B cell (primary cell): ENCODE results near the gene ORAI1. TPM values are rescaled to one million over a fixed set of nuclear protein-coding genes. Genes with fewer than 3 reads are reported as not detected.

Experiments
- ATAC-seq: fragments of 200-7000 bp; cut with Tn5 transposase; one replicate; pipeline ENCODE4 v1.10.0; 2021; ENCODE audit warnings: low read depth, mild to moderate bottlenecking, moderate number of reproducible peaks, moderate library complexity
- CTCF ChIA-PET: fragments of 350-600 bp; sonication (Branson Sonifier 250); formaldehyde crosslinking; loops from one replicate; lab custom pipeline; 2021; ENCODE audit warnings: antibody characterized with exemption, inconsistent platforms; lab: Charles Lee
- POLR2A ChIA-PET: fragments of 350-600 bp; sonication (Branson Sonifier 250); formaldehyde crosslinking; loops from one replicate; lab custom pipeline; 2021; ENCODE audit warnings: antibody characterized with exemption; lab: Charles Lee
- DNase-seq: peaks from one replicate; pipeline ENCODE4 v3.0.0; 2013
- H2AFZ ChIP-seq: 2 replicates; pipeline ENCODE4 v1.6.1; 2012; ENCODE audit warnings: mild to moderate bottlenecking, low read depth, low read length; ENCODE audit not compliant: insufficient read depth, poor library complexity, severe bottlenecking
- H3K27ac ChIP-seq, 2 donors: 1 replicate in 1 of 2; 2 replicates in 1 of 2; pipeline ENCODE4 v1.5.1; 2012 to 2013; ENCODE audit warnings: low read length in 2 of 2, mild to moderate bottlenecking in 2 of 2, moderate library complexity in 1 of 2
- H3K27me3 ChIP-seq, 4 experiments: fragments of 200-600 bp in 1 of 4; sonication (generic) in 1 of 4; replicated peaks in 1 of 4; 1 replicate in 2 of 4; 2 replicates in 2 of 4; pipeline versions ENCODE4 v1.6.1 to v1.7.0; 2013 to 2016; ENCODE audit warnings: low read length in 3 of 4, mild to moderate bottlenecking in 2 of 4, mixed read lengths in 1 of 4, moderate library complexity in 1 of 4; ENCODE audit not compliant: insufficient read depth in 4 of 4, control insufficient read depth in 3 of 4; ENCODE audit errors: control extremely low read depth in 1 of 4
- H3K36me3 ChIP-seq, 2 experiments: replicated peaks in 1 of 2; 1 replicate in 1 of 2; 2 replicates in 1 of 2; pipeline versions ENCODE4 v1.6.1 to v1.7.1; 2013; ENCODE audit warnings: low read length in 1 of 2; ENCODE audit not compliant: insufficient read depth in 2 of 2, control insufficient read depth in 1 of 2; ENCODE audit errors: control extremely low read depth in 1 of 2, extremely low read depth in 1 of 2
- H3K4me1 ChIP-seq, 2 donors: fragments of 200-600 bp in 1 of 2; sonication (generic) in 1 of 2; 1 replicate in 1 of 2; 2 replicates in 1 of 2; pipeline versions ENCODE4 v1.5.1 to v1.6.1; 2013 to 2017; ENCODE audit warnings: low read length in 2 of 2; ENCODE audit not compliant: control insufficient read depth in 2 of 2, insufficient read depth in 2 of 2
- H3K4me2 ChIP-seq: replicated peaks from 2 replicates; pipeline ENCODE3; 2012; ENCODE audit warnings: mild to moderate bottlenecking, low read depth, low read length; ENCODE audit not compliant: poor library complexity, severe bottlenecking
- H3K4me3 ChIP-seq, 5 experiments: fragments of 200-600 bp in 1 of 5; sonication (generic) in 1 of 5; 1 replicate in 3 of 5; 2 replicates in 2 of 5; pipeline versions ENCODE4 v1.5.1 to v1.7.0; 2011 to 2016; ENCODE audit warnings: low read length in 4 of 5, mild to moderate bottlenecking in 4 of 5, low read depth in 2 of 5, control low read depth in 1 of 5, moderate library complexity in 1 of 5; ENCODE audit not compliant: insufficient read depth in 1 of 5; ENCODE audit errors: control extremely low read depth in 1 of 5, extremely low read depth in 1 of 5
- H3K79me2 ChIP-seq: fragments of 200-600 bp; sonication (generic); one replicate; pipeline ENCODE4 v1.6.0; 2016; ENCODE audit warnings: low read length; ENCODE audit not compliant: control insufficient read depth, insufficient read depth
- H3K9ac ChIP-seq: fragments of 200-600 bp; sonication (generic); 2 replicates; pipeline ENCODE4 v1.6.1; 2017; ENCODE audit warnings: mild to moderate bottlenecking, low read length, moderate library complexity
- H3K9me3 ChIP-seq, 3 donors: one replicate each; pipeline versions ENCODE4 v1.6.1 to v1.7.1; 2013; ENCODE audit warnings: low read length in 2 of 3; ENCODE audit not compliant: control insufficient read depth in 2 of 3, insufficient read depth in 1 of 3; ENCODE audit errors: control extremely low read depth in 1 of 3
- H4K20me1 ChIP-seq: 2 replicates; pipeline ENCODE4 v1.6.0; 2012; ENCODE audit warnings: mild to moderate bottlenecking, low read length; ENCODE audit not compliant: insufficient read depth, control insufficient read depth, poor library complexity, severe bottlenecking
- H3K27ac Mint-ChIP-seq: one replicate; pipeline ENCODE4 v1.8.0; 2021; ENCODE audit warnings: mixed read lengths
- H3K27me3 Mint-ChIP-seq: one replicate; pipeline ENCODE4 v1.8.0; 2021; ENCODE audit warnings: mixed read lengths
- H3K4me1 Mint-ChIP-seq: one replicate; pipeline ENCODE4 v1.8.0; 2021; ENCODE audit warnings: mixed read lengths
- H3K4me3 Mint-ChIP-seq: one replicate; pipeline ENCODE4 v1.8.0; 2021; ENCODE audit warnings: mixed read lengths
- H3K9me3 Mint-ChIP-seq: one replicate; pipeline ENCODE4 v1.8.0; 2022; ENCODE audit warnings: mixed read lengths; ENCODE audit not compliant: insufficient read depth
- CTCF ChIP-seq: fragments of 200-600 bp; IDR thresholded peaks from one replicate; pipeline ENCODE4 v1.8.0; 2022; ENCODE audit warnings: antibody characterized with exemption, mild to moderate bottlenecking
- EZH2 ChIP-seq: IDR thresholded peaks from 2 replicates; pipeline ENCODE4 v1.6.1; 2012; ENCODE audit warnings: borderline replicate concordance, low read depth, mild to moderate bottlenecking, moderate library complexity, low read length; ENCODE audit not compliant: insufficient read depth, poor library complexity, severe bottlenecking
- WGBS: methylation state at CpG from one replicate; pipeline ENCODE4 v1.1.5; 2013; ENCODE audit warnings: missing lambda C conversion rate; ENCODE audit not compliant: insufficient coverage; 5-methylcytosine and 5-hydroxymethylcytosine counted together
- intact Hi-C: fragments of 100-400 bp; cut with micrococcal nuclease; formaldehyde crosslinking; loops from one replicate; pipeline ENCODE4 v1.10.0; 2022
- polyA plus RNA-seq: library from polyadenylated mRNA; depleted of rRNA; stranded (reverse); fragments of >200 nt; gene quantifications from 2 replicates; pipeline ENCODE4 v1.2.3, GENCODE V29; 2012
- total RNA-seq, 2 donors: library from RNA; stranded (reverse); fragments of 120-200 nt in 1 of 2; gene quantifications; 1 replicate in 1 of 2; 2 replicates in 1 of 2; pipeline versions ENCODE4 v1.2.3 to v1.2.4, GENCODE V29; 2013 to 2022

Gene ORAI1
- total and polyA plus RNA-seq, 2 donors (not counting 1 experiment from before 2014, with no cell fraction given), result 43.2 to 66.0 TPM

GRCh38 chr12:121580959-121581685 lies 45.2 kb upstream of the ORAI1 start, which contains the start of gene KDM2B:
KDM2B (minus strand) TSS chr12:121581023; CDS start chr12:121580911, 112 bp downstream.
- intact Hi-C loops, result loop anchor here (1.0 kb wide), 1 partner anchor 9 kb away; no protein-coding TSS in a partner anchor
- TF ChIP-seq CTCF, result no peak
- no peak for TF ChIP-seq EZH2
- peak within 1 kb of the TSS; percentile 57 to 93 (median 65) for H3K4me3 ChIP-seq

More at GRCh38 chr12:121580959-121581685, 45.2 kb upstream of the ORAI1 start, which contains the start of gene KDM2B:
- DNase-seq (peak; percentile 56), ATAC-seq (no peak)
- Histone ChIP-seq H3K4me1 (peaks cover 23 to 47% of the 10 kb centered on the region in 2 donors), H3K36me3 (no peaks in the 10 kb centered on the region), H3K4me2 (peak within 1 kb of the TSS; percentile 97), H3K9me3 (no peaks in the 10 kb centered on the region), H3K27ac (peak within 1 kb of the TSS; percentile 69 to 77), H3K79me2 (no peaks in the 10 kb centered on the region), H3K27me3 (no peaks in the 10 kb centered on the region), H4K20me1 (no peaks in the 10 kb centered on the region), H3K9ac (peak within 1 kb of the TSS; percentile 82), H2AFZ (peak within 1 kb of the TSS; percentile 90)
- Mint-ChIP-seq H3K9me3 (no peaks in the 10 kb centered on the region), H3K27me3 (no peaks in the 10 kb centered on the region), H3K4me1 (peaks cover 39% of the 10 kb centered on the region), H3K4me3 (peak within 1 kb of the TSS; percentile 94), H3K27ac (peak within 1 kb of the TSS; percentile 94)
- ChIA-PET CTCF (interaction anchor here (0.9 to 9.0 kb wide), 4 partner anchors 28 to 46 kb away, joined by 4 to 72 read pairs (median 24); partner anchors contain the start of gene ORAI1), POLR2A (interaction anchor here (0.5 to 5.6 kb wide), 8 partner anchors 9 to 91 kb away, joined by 3 to 74 read pairs (median 6); partner anchors contain the start of gene ORAI1)
- 22% methylated on average over 20 of the region's 23 CpGs for WGBS
